Measurements from ENCODE around the gene FSTL4.

DNA sequence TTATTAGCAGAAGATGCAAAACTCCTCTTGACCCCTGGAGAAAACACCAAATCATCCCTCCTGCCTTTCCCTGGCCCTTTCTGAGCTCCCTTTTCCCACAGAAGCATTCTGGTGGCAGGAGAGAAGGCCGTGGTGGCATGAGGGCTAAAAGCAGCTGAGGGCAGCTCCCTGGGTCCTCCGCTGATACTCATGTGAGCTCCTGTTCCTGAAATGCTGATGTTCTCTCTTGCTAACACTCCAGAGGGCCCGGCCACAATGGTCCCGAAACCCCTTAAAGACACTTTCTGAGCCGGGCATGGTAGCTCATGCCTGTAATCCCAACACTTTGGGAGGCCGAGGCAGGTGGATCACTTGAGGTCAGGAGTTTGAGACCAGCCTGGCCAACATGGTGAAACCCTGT lies 377.4 kb downstream of the FSTL4 start:
- TF ChIP-seq, protein P1, sequence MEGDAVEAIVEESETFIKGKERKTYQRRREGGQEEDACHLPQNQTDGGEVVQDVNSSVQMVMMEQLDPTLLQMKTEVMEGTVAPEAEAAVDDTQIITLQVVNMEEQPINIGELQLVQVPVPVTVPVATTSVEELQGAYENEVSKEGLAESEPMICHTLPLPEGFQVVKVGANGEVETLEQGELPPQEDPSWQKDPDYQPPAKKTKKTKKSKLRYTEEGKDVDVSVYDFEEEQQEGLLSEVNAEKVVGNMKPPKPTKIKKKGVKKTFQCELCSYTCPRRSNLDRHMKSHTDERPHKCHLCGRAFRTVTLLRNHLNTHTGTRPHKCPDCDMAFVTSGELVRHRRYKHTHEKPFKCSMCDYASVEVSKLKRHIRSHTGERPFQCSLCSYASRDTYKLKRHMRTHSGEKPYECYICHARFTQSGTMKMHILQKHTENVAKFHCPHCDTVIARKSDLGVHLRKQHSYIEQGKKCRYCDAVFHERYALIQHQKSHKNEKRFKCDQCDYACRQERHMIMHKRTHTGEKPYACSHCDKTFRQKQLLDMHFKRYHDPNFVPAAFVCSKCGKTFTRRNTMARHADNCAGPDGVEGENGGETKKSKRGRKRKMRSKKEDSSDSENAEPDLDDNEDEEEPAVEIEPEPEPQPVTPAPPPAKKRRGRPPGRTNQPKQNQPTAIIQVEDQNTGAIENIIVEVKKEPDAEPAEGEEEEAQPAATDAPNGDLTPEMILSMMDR (IDR thresholded peaks at IDR 0.05; ENCODE audit: poor library complexity, severe bottlenecking): no peak
- TF ChIP-seq MXI1 (conservative IDR thresholded peaks at IDR 0.05; ENCODE audit: poor library complexity, severe bottlenecking) (no peak), EP300 (conservative IDR thresholded peaks at IDR 0.05; ENCODE audit: poor library complexity, severe bottlenecking) (no peak), RAD21 (conservative IDR thresholded peaks at IDR 0.05) (no peak), EZH2 (IDR thresholded peaks at IDR 0.05; ENCODE audit: borderline replicate concordance, insufficient read depth, low read length, poor library complexity, severe bottlenecking) (no peak)
- TF ChIP-seq, protein P2, sequence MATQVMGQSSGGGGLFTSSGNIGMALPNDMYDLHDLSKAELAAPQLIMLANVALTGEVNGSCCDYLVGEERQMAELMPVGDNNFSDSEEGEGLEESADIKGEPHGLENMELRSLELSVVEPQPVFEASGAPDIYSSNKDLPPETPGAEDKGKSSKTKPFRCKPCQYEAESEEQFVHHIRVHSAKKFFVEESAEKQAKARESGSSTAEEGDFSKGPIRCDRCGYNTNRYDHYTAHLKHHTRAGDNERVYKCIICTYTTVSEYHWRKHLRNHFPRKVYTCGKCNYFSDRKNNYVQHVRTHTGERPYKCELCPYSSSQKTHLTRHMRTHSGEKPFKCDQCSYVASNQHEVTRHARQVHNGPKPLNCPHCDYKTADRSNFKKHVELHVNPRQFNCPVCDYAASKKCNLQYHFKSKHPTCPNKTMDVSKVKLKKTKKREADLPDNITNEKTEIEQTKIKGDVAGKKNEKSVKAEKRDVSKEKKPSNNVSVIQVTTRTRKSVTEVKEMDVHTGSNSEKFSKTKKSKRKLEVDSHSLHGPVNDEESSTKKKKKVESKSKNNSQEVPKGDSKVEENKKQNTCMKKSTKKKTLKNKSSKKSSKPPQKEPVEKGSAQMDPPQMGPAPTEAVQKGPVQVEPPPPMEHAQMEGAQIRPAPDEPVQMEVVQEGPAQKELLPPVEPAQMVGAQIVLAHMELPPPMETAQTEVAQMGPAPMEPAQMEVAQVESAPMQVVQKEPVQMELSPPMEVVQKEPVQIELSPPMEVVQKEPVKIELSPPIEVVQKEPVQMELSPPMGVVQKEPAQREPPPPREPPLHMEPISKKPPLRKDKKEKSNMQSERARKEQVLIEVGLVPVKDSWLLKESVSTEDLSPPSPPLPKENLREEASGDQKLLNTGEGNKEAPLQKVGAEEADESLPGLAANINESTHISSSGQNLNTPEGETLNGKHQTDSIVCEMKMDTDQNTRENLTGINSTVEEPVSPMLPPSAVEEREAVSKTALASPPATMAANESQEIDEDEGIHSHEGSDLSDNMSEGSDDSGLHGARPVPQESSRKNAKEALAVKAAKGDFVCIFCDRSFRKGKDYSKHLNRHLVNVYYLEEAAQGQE (IDR thresholded peaks at IDR 0.05; ENCODE audit: borderline replicate concordance): no peak

Data from neural cell (in vitro differentiated cells).